Endothelial cell of umbilical vein (primary cell): Measurements from ENCODE around the gene KCNIP3. TPM values are rescaled to one million over a fixed set of nuclear protein-coding genes. Genes with fewer than 3 reads are reported as not detected.

ENCODE experiments used
- BruUV-seq: library from RNA; stranded (reverse); fragments of 400-500 nt; replicated peaks from 2 replicates; lab custom pipeline; 2021; lab: Mats Ljungman, UMichigan
- CTCF ChIA-PET: fragments of 300-600, 350-600 bp; sonication (Branson Sonifier 250); formaldehyde crosslinking; loops from one replicate; lab custom pipeline; 2021; ENCODE audit warnings: antibody characterized with exemption, inconsistent platforms; lab: Charles Lee
- POLR2A ChIA-PET: fragments of 300-600, 350-600 bp; sonication (Branson Sonifier 250); formaldehyde crosslinking; loops from one replicate; lab custom pipeline; 2021; ENCODE audit warnings: antibody characterized with exemption, inconsistent platforms; lab: Charles Lee
- DNase-seq: peaks from one replicate; pipeline ENCODE4 v3.0.0-alpha.2; 2011; ENCODE audit warnings: low read depth, low spot score
- FAIRE-seq: peaks from 2 replicates; lab custom pipeline; 2011; peaks lifted over from hg19 to GRCh38; lab: Jason Lieb, UNC
- H2AFZ ChIP-seq: 2 replicates; pipeline ENCODE4 v1.6.0; 2012; ENCODE audit warnings: low read depth, low read length, control low read depth, inconsistent platforms
- H3K27ac ChIP-seq: 2 replicates; pipeline ENCODE4 v1.5.1; 2011; ENCODE audit warnings: low read depth, mild to moderate bottlenecking, control low read depth, low read length, moderate library complexity; ENCODE audit not compliant: insufficient read depth
- H3K27me3 ChIP-seq, 2 experiments: 2 replicates each; pipeline versions ENCODE4 v1.6.0 to v1.6.1; 2011; ENCODE audit warnings: low read length in 2 of 2, mixed read lengths in 1 of 2; ENCODE audit not compliant: control insufficient read depth in 2 of 2, insufficient read depth in 2 of 2
- H3K36me3 ChIP-seq, 2 experiments: 2 replicates in 1 of 2; 3 replicates in 1 of 2; pipeline ENCODE4 v1.5.1; 2011; ENCODE audit warnings: low read length in 2 of 2, mild to moderate bottlenecking in 1 of 2, moderate library complexity in 1 of 2; ENCODE audit not compliant: control insufficient read depth in 2 of 2, insufficient read depth in 2 of 2; ENCODE audit errors: extremely low read depth in 1 of 2
- H3K4me1 ChIP-seq: 3 replicates; pipeline ENCODE4 v1.5.1; 2011; ENCODE audit warnings: mild to moderate bottlenecking, low read length; ENCODE audit not compliant: control insufficient read depth, insufficient read depth; ENCODE audit errors: extremely low read depth
- H3K4me2 ChIP-seq: 2 replicates; pipeline ENCODE4 v1.6.1; 2011; ENCODE audit warnings: low read length, control low read depth, mixed read lengths; ENCODE audit not compliant: insufficient read depth
- H3K4me3 ChIP-seq, 3 experiments: fragments of 200-600 bp in 1 of 3; sonication (generic), shearing (Covaris generic) in 1 of 3; replicated peaks in 1 of 3; 2 replicates each; pipeline ENCODE4 v1.5.1; 2011 to 2016; ENCODE audit warnings: control low read depth in 3 of 3, low read length in 3 of 3, mild to moderate bottlenecking in 2 of 3, inconsistent platforms in 1 of 3, low read depth in 1 of 3, moderate library complexity in 1 of 3; ENCODE audit not compliant: insufficient read depth in 1 of 3
- H3K79me2 ChIP-seq: 2 replicates; pipeline ENCODE4 v1.6.0; 2012; ENCODE audit warnings: low read length, inconsistent platforms; ENCODE audit not compliant: control insufficient read depth, insufficient read depth
- H3K9ac ChIP-seq: replicated peaks from 2 replicates; pipeline ENCODE3; 2011; ENCODE audit warnings: low read length, control low read depth; ENCODE audit not compliant: insufficient read depth; ENCODE audit errors: extremely low read depth
- H3K9me1 ChIP-seq: replicated peaks from 3 replicates; pipeline ENCODE4 v1.6.0; 2011; ENCODE audit warnings: mild to moderate bottlenecking, low read length; ENCODE audit not compliant: control insufficient read depth, insufficient read depth; ENCODE audit errors: extremely low read depth
- H3K9me3 ChIP-seq: replicated peaks from 2 replicates; pipeline ENCODE4 v1.5.1; 2012; ENCODE audit warnings: low read length, inconsistent platforms; ENCODE audit not compliant: control insufficient read depth, insufficient read depth
- H4K20me1 ChIP-seq: replicated peaks from 2 replicates; pipeline ENCODE3; 2011; ENCODE audit warnings: mild to moderate bottlenecking, low read length; ENCODE audit not compliant: control insufficient read depth, insufficient read depth; ENCODE audit errors: extremely low read depth
- CTCF ChIP-seq, 2 donors: IDR thresholded peaks; 1 replicate in 1 of 2; 2 replicates in 1 of 2; pipeline ENCODE4 v1.5.1; 2011; ENCODE audit warnings: low read length in 2 of 2, mild to moderate bottlenecking in 2 of 2, moderate library complexity in 2 of 2, control low read depth in 1 of 2, inconsistent platforms in 1 of 2, low read depth in 1 of 2; ENCODE audit not compliant: insufficient read depth in 1 of 2; ENCODE audit errors: extremely low read depth in 1 of 2
- EZH2 ChIP-seq: IDR thresholded peaks from 2 replicates; pipeline ENCODE4 v1.6.1; 2012; ENCODE audit warnings: borderline replicate concordance, low read depth, mild to moderate bottlenecking, moderate library complexity, low read length, inconsistent platforms; ENCODE audit not compliant: severe bottlenecking
- JUN ChIP-seq: IDR thresholded peaks from 2 replicates; pipeline ENCODE4 v1.6.1; 2011; ENCODE audit warnings: borderline replicate concordance, low read depth; ENCODE audit not compliant: insufficient read length, insufficient read depth
- MYC ChIP-seq: IDR thresholded peaks from one replicate; pipeline ENCODE4 v1.6.1; 2011; ENCODE audit warnings: mild to moderate bottlenecking, low read depth, low read length
- POLR2A ChIP-seq: IDR thresholded peaks from 2 replicates; pipeline ENCODE4 v1.6.1; 2012; ENCODE audit warnings: low read depth, mild to moderate bottlenecking, control low read depth, low read length
- POLR2AphosphoS5 ChIP-seq: IDR thresholded peaks from 2 replicates; pipeline ENCODE4 v1.6.1; 2012; ENCODE audit warnings: low read depth, mild to moderate bottlenecking, control low read depth, low read length, moderate library complexity; ENCODE audit not compliant: insufficient read depth
- dilution Hi-C: fragments of 300-500 bp; cut with MboI; formaldehyde crosslinking; loops from one replicate; pipeline ENCODE4 v1.15.0; 2019; ENCODE audit warnings: low sequenced_read_pairs; ENCODE audit not compliant: extremely low pct_ligation_motif_present
- intact Hi-C: fragments of 100-400 bp; cut with micrococcal nuclease; formaldehyde crosslinking; loops from one replicate; pipeline ENCODE4 v1.10.0; 2022
- polyA plus RNA-seq, 4 experiments: library from polyadenylated mRNA; depleted of rRNA in 3 of 4; stranded (reverse) in 3 of 4; unstranded in 1 of 4; fragments of >200 nt; gene quantifications; 2 replicates each; pipeline versions ENCODE4 v1.2.1 to v1.2.3, GENCODE V29; 2011 to 2012; ENCODE audit warnings: missing spikeins in 1 of 4
- total RNA-seq: library from RNA; stranded (reverse); gene quantifications from 2 replicates; pipeline ENCODE4 v1.2.3, GENCODE V29; 2021

Gene KCNIP3
- total and polyA plus RNA-seq, 2 donors (not counting 3 experiments of a cell fraction or from before 2014, with no cell fraction given): 0.12 to 0.62 TPM

GRCh38 chr2:95320986-95321767 is 24.0 kb downstream of the KCNIP3 start:
- ChIA-PET POLR2A (no interaction called here), CTCF (interaction anchor here (1.1 kb wide), 1 partner anchor 24 kb away, joined by 5 read pairs; no protein-coding TSS in a partner anchor)
- no peaks in the 10 kb centered on the region for H3K9me3 ChIP-seq
- no peak overlapping the region for H3K27ac ChIP-seq
- no peak for FAIRE-seq
- no peak overlapping the region for H3K4me3 ChIP-seq
- no peak overlapping the region for H3K4me2 ChIP-seq
- no peaks in the 10 kb centered on the region for H3K27me3 ChIP-seq
- no peaks in the 10 kb centered on the region for H4K20me1 ChIP-seq
- intact Hi-C loops: no loop called here
- dilution Hi-C loops: no loop called here
- no peak overlapping the region for H3K9ac ChIP-seq
- no peaks in the 10 kb centered on the region for H3K36me3 ChIP-seq
- no peak overlapping the region for H2AFZ ChIP-seq
- H3K79me2 ChIP-seq: no peaks in the 10 kb centered on the region
- no peaks in the 10 kb centered on the region for H3K4me1 ChIP-seq
- TF ChIP-seq MYC (no peak), POLR2AphosphoS5 (no peak), JUN (no peak), POLR2A (no peak)
- no peaks in the 10 kb centered on the region for H3K9me1 ChIP-seq
- no TSS peak for BruUV-seq
- no peak for DNase-seq

- no peak overlapping the region for H3K9ac ChIP-seq
- POLR2A ChIA-PET: no interaction called here
- no peaks in the 10 kb centered on the region for H3K36me3 ChIP-seq
- no peak overlapping the region for H3K4me2 ChIP-seq
- H4K20me1 ChIP-seq: no peaks in the 10 kb centered on the region
- no peak overlapping the region for H2AFZ ChIP-seq
- no TSS peak for BruUV-seq
- no peak overlapping the region for H3K27ac ChIP-seq
- no peaks in the 10 kb centered on the region for H3K4me1 ChIP-seq
- H3K9me1 ChIP-seq: no peaks in the 10 kb centered on the region
- no peaks in the 10 kb centered on the region for H3K27me3 ChIP-seq
- no peak for DNase-seq
- FAIRE-seq: no peak
- peak; percentile 30 to 49 for TF ChIP-seq CTCF (IDR thresholded peaks at IDR 0.05; ENCODE audit: extremely low read depth in 1 of 2, insufficient read depth in 1 of 2, low read depth in 1 of 2, low read length in 2 of 2)
- no peak for TF ChIP-seq MYC
- TF ChIP-seq EZH2: no peak
- CTCF ChIA-PET: no interaction called here
- intact Hi-C loops (no loop called here), dilution Hi-C loops (no loop called here)
- H3K4me3 ChIP-seq: no peak overlapping the region
- no peaks in the 10 kb centered on the region for H3K79me2 ChIP-seq
- H3K9me3 ChIP-seq: no peaks in the 10 kb centered on the region
Measured at GRCh38 chr2:95323347-95324155, 26.4 kb downstream of the KCNIP3 start.
